ENCODE data around the gene CNTN2.

- no peak for TF ChIP-seq CTCF (IDR thresholded peaks at IDR 0.05)
- no peak for TF ChIP-seq POLR2AphosphoS5 (IDR thresholded peaks at IDR 0.05)
- TF ChIP-seq POLR2A (IDR thresholded peaks at IDR 0.05) = no peak
- TF ChIP-seq EP300 (IDR thresholded peaks at IDR 0.05) = no peak
Measured at GRCh38 chr1:205028390-205028789, 14.6 kb upstream of the CNTN2 start.
